H9 (cell line): ENCODE data around the gene SCG2. TPM values are rescaled to one million over a fixed set of nuclear protein-coding genes. Genes with fewer than 3 reads are reported as not detected.

Experiments
- DNase-seq: peaks from one replicate; pipeline ENCODE4 v3.0.0-alpha.2; 2017
- H2AFZ ChIP-seq: one replicate; pipeline ENCODE4 v1.6.1; 2013; ENCODE audit warnings: mild to moderate bottlenecking, low read length, control low read depth, moderate library complexity
- H2AK5ac ChIP-seq: 2 replicates; pipeline ENCODE4 v1.6.1; 2013; ENCODE audit warnings: low read length, control low read depth, mixed read lengths; ENCODE audit not compliant: insufficient read length
- H2BK120ac ChIP-seq: one replicate; pipeline ENCODE4 v1.6.1; 2013; ENCODE audit warnings: low read depth, mild to moderate bottlenecking, low read length, control low read depth, inconsistent platforms; ENCODE audit not compliant: poor library complexity, severe bottlenecking
- H2BK12ac ChIP-seq: 2 replicates; pipeline ENCODE4 v1.6.1; 2013; ENCODE audit warnings: low read length, control low read depth, mixed read lengths, low read depth; ENCODE audit not compliant: insufficient read length
- H2BK15ac ChIP-seq: 2 replicates; pipeline ENCODE4 v1.6.1; 2013; ENCODE audit warnings: low read depth, low read length, control low read depth
- H2BK20ac ChIP-seq: one replicate; pipeline ENCODE4 v1.6.1; 2013; ENCODE audit warnings: low read depth, mild to moderate bottlenecking, low read length, control low read depth, inconsistent platforms; ENCODE audit not compliant: poor library complexity, severe bottlenecking
- H2BK5ac ChIP-seq: 2 replicates; pipeline ENCODE4 v1.6.1; 2013; ENCODE audit warnings: low read length, control low read depth, mixed read lengths; ENCODE audit not compliant: insufficient read length
- H3K14ac ChIP-seq: 2 replicates; pipeline ENCODE4 v1.6.1; 2013; ENCODE audit warnings: low read length, control low read depth; ENCODE audit not compliant: insufficient read depth
- H3K18ac ChIP-seq: 2 replicates; pipeline ENCODE4 v1.6.1; 2013; ENCODE audit warnings: low read depth, mild to moderate bottlenecking, mixed read lengths, low read length, control low read depth; ENCODE audit not compliant: insufficient read length
- H3K23ac ChIP-seq: 2 replicates; pipeline ENCODE4 v1.6.1; 2013; ENCODE audit warnings: low read length, control low read depth, mixed read lengths, low read depth; ENCODE audit not compliant: insufficient read length
- H3K23me2 ChIP-seq: 2 replicates; pipeline ENCODE4 v1.6.1; 2013; ENCODE audit warnings: low read depth, mild to moderate bottlenecking, mixed read lengths, low read length, control low read depth; ENCODE audit not compliant: insufficient read length, poor library complexity, severe bottlenecking
- H3K27ac ChIP-seq: 2 replicates; pipeline ENCODE4 v1.5.1; 2013; ENCODE audit warnings: low read length, control low read depth, mixed read lengths, low read depth; ENCODE audit not compliant: insufficient read length
- H3K27me3 ChIP-seq: 2 replicates; pipeline ENCODE4 v1.6.1; 2013; ENCODE audit warnings: low read length, control low read depth, inconsistent platforms; ENCODE audit not compliant: insufficient read depth
- H3K4ac ChIP-seq: 2 replicates; pipeline ENCODE4 v1.6.1; 2013; ENCODE audit warnings: low read depth, mild to moderate bottlenecking, control low read depth, inconsistent platforms, low read length, moderate library complexity
- H3K4me1 ChIP-seq: 2 replicates; pipeline ENCODE4 v1.6.1; 2013; ENCODE audit warnings: low read length, control low read depth, inconsistent platforms; ENCODE audit not compliant: insufficient read depth
- H3K4me2 ChIP-seq: 2 replicates; pipeline ENCODE4 v1.6.1; 2013; ENCODE audit warnings: low read length, control low read depth, mixed read lengths; ENCODE audit not compliant: insufficient read length, insufficient read depth
- H3K56ac ChIP-seq: 2 replicates; pipeline ENCODE4 v1.6.1; 2013; ENCODE audit warnings: low read depth, mild to moderate bottlenecking, mixed read lengths, low read length, control low read depth; ENCODE audit not compliant: insufficient read length
- H3K79me1 ChIP-seq: 2 replicates; pipeline ENCODE4 v1.6.1; 2013; ENCODE audit warnings: low read depth, mild to moderate bottlenecking, moderate library complexity, low read length, control low read depth, inconsistent platforms; ENCODE audit not compliant: insufficient read depth, poor library complexity, severe bottlenecking
- H3K79me2 ChIP-seq: 2 replicates; pipeline ENCODE4 v1.6.1; 2013; ENCODE audit warnings: low read length, control low read depth, inconsistent platforms; ENCODE audit not compliant: insufficient read depth
- H3K9ac ChIP-seq: 2 replicates; pipeline ENCODE4 v1.6.1; 2013; ENCODE audit warnings: low read length, control low read depth, mixed read lengths; ENCODE audit not compliant: insufficient read length; ENCODE audit errors: extremely low read depth
- H3K9me3 ChIP-seq: one replicate; pipeline ENCODE4 v1.6.1; 2013; ENCODE audit warnings: low read depth, low read length, inconsistent platforms; ENCODE audit not compliant: control insufficient read depth
- H3T11ph ChIP-seq: one replicate; pipeline ENCODE4 v1.6.1; 2013; ENCODE audit warnings: mild to moderate bottlenecking, low read length, control low read depth, inconsistent platforms
- H4K20me1 ChIP-seq: one replicate; pipeline ENCODE4 v1.6.1; 2013; ENCODE audit not compliant: control insufficient read depth, insufficient read length, insufficient read depth
- H4K5ac ChIP-seq: 2 replicates; pipeline ENCODE4 v1.6.1; 2013; ENCODE audit warnings: low read depth, mild to moderate bottlenecking, mixed read lengths, low read length, control low read depth; ENCODE audit not compliant: insufficient read length
- H4K8ac ChIP-seq: replicated peaks from 2 replicates; pipeline ENCODE4 v1.6.1; 2013; ENCODE audit warnings: low read length, control low read depth, mixed read lengths, low read depth; ENCODE audit not compliant: insufficient read length
- H4K91ac ChIP-seq: 2 replicates; pipeline ENCODE4 v1.6.1; 2013; ENCODE audit warnings: low read depth, mild to moderate bottlenecking, moderate library complexity, mixed read lengths, low read length, control low read depth; ENCODE audit not compliant: insufficient read length
- H3K27ac Mint-ChIP-seq, 3 experiments: 2 replicates in 2 of 3; 3 replicates in 1 of 3; pipeline ENCODE4 v1.8.0; 2020 to 2021; ENCODE audit warnings: mixed read lengths in 3 of 3, mild to moderate bottlenecking in 1 of 3, moderate library complexity in 1 of 3
- H3K27me3 Mint-ChIP-seq: 2 replicates; pipeline ENCODE4 v1.8.0; 2021; ENCODE audit warnings: low read depth, mild to moderate bottlenecking, moderate library complexity, mixed read lengths
- H3K36me3 Mint-ChIP-seq, 3 experiments: 2 replicates in 2 of 3; 3 replicates in 1 of 3; pipeline ENCODE4 v1.8.0; 2020 to 2021; ENCODE audit warnings: low read depth in 3 of 3, mixed read lengths in 3 of 3; ENCODE audit not compliant: insufficient read depth in 1 of 3
- H3K4me1 Mint-ChIP-seq, 2 experiments: 2 replicates each; pipeline ENCODE4 v1.8.0; 2020; ENCODE audit warnings: mixed read lengths in 2 of 2
- H3K4me3 Mint-ChIP-seq, 2 experiments: 2 replicates in 1 of 2; 3 replicates in 1 of 2; pipeline ENCODE4 v1.8.0; 2020 to 2021; ENCODE audit warnings: mild to moderate bottlenecking in 2 of 2, mixed read lengths in 2 of 2, moderate library complexity in 1 of 2
- H3K9me3 Mint-ChIP-seq, 2 experiments: 2 replicates in 1 of 2; 3 replicates in 1 of 2; pipeline ENCODE4 v1.8.0; 2020; ENCODE audit warnings: mild to moderate bottlenecking in 2 of 2, mixed read lengths in 2 of 2, moderate library complexity in 1 of 2
- CTCF ChIP-seq: fragments of 200-600 bp; sonication (generic); conservative IDR thresholded peaks from 3 replicates; pipeline ENCODE4 v1.8.0; 2021; ENCODE audit warnings: antibody characterized with exemption, mild to moderate bottlenecking
- WGBS: extraction: QIAGEN DNeasy Blood & Tissue Kit; methylation state at CpG from one replicate; pipeline ENCODE4 v1.1.7; 2013; ENCODE audit warnings: missing lambda C conversion rate, low lambda C conversion rate, mixed read lengths; ENCODE audit not compliant: insufficient read length; ENCODE audit errors: extremely low coverage; 5-methylcytosine and 5-hydroxymethylcytosine counted together
- total RNA-seq: library from RNA; stranded (reverse); gene quantifications from 2 replicates; pipeline ENCODE4 v1.2.1, GENCODE V29; 2021

The SCG2 gene
- total RNA-seq, 1 experiment from 2014 or later, result 4.4 TPM

- H3K14ac ChIP-seq, result no peak overlapping the region
- no peak overlapping the region for H2BK5ac ChIP-seq
- TF ChIP-seq CTCF, result no peak
- Mint-ChIP-seq H3K27me3 (peaks cover 20% of the 10 kb centered on the region), H3K27ac (no peak overlapping the region), H3K36me3 (peaks cover 0 to under 1% (median 0%) of the 10 kb centered on the region in 3 experiments; a peak in 1 of 7 replicates), H3K4me3 (no peak overlapping the region), H3K4me1 (peaks cover 8 to 16% of the 10 kb centered on the region in 2 experiments), H3K9me3 (no peaks in the 10 kb centered on the region)
- H3T11ph ChIP-seq, result no peak overlapping the region
- no peak for DNase-seq
- no peaks in the 10 kb centered on the region for H3K23me2 ChIP-seq
- H4K20me1 ChIP-seq, result no peaks in the 10 kb centered on the region
- WGBS, result no CpG with 5 or more reads among the region's 1 CpG
- no peak overlapping the region for H3K23ac ChIP-seq
- no peaks in the 10 kb centered on the region for H3K9me3 ChIP-seq
- no peak overlapping the region for H2AK5ac ChIP-seq
- no peak overlapping the region for H2AFZ ChIP-seq
- H3K79me2 ChIP-seq, result no peaks in the 10 kb centered on the region
- H3K9ac ChIP-seq, result no peak overlapping the region
- no peak overlapping the region for H4K8ac ChIP-seq
- H2BK12ac ChIP-seq, result no peak overlapping the region
- H3K4me1 ChIP-seq, result no peaks in the 10 kb centered on the region
- no peak overlapping the region for H3K18ac ChIP-seq
- no peak overlapping the region for H3K27ac ChIP-seq
- H3K4me2 ChIP-seq, result no peak overlapping the region
- H2BK15ac ChIP-seq, result no peak overlapping the region
- no peak overlapping the region for H2BK120ac ChIP-seq
- no peak overlapping the region for H3K56ac ChIP-seq
- no peak overlapping the region for H2BK20ac ChIP-seq
- H3K27me3 ChIP-seq, result no peaks in the 10 kb centered on the region
- H4K91ac ChIP-seq, result no peak overlapping the region
- no peak overlapping the region for H3K4ac ChIP-seq
- H4K5ac ChIP-seq, result no peak overlapping the region
- no peaks in the 10 kb centered on the region for H3K79me1 ChIP-seq
Measured at GRCh38 chr2:223606946-223607345, 4.8 kb upstream of the SCG2 start.
